Measurements from ENCODE around the gene IL36RN.

IL36RN gene

DNA sequence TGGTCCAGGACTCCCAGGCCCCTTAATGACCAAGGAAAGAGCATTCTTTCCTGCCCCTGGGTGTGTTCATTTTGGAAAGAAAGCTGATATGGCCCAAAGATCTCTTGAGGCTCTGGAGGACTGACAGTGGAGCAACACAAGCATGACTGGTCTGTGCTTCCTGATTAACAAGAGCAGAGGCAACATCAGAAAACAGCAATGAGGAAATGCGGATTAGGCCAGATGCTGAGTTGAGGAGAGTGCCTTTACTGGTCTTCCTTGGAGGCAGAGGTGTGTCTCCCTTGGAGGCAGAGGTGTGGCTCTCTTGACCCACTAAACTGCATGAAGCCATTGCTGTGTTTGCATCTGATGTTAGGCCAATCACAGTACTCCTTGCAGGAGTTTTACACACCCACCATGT lies 26.3 kb upstream of the IL36RN start:
- Mint-ChIP-seq H3K36me3 (ENCODE audit: low read depth) (no peaks in the 10 kb centered on the region), H3K9me3 (no peaks in the 10 kb centered on the region), H3K4me1 (ENCODE audit: low read depth) (no peaks in the 10 kb centered on the region), H3K27ac (no peak overlapping the region), H3K4me3 (no peak overlapping the region), H3K27me3 (peaks cover 7% of the 10 kb centered on the region)

DNA sequence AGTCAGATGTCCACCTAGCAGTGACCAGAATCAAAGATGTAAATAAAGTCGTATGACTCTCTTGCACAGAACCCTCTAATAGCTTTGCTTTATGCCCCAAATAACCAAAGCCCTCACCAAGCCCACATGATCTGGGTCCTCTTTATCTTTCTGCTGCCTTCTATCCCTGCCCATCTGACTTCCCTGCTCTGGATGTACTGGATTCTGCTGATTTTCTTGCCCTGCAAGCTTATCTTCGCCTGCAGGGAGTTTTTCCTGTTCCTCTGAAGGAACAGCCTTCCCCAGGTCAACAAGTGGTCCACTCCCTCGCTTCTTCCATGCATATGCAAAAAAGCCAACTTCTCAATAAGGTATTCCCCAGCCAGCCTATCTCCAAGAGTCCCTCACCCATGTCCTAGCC lies 25.0 kb upstream of the IL36RN start:
- Mint-ChIP-seq H3K9me3 (no peaks in the 10 kb centered on the region), H3K4me3 (no peak overlapping the region), H3K27me3 (peaks cover 7% of the 10 kb centered on the region), H3K27ac (no peak overlapping the region), H3K36me3 (ENCODE audit: low read depth) (no peaks in the 10 kb centered on the region), H3K4me1 (ENCODE audit: low read depth) (no peaks in the 10 kb centered on the region)

DNA sequence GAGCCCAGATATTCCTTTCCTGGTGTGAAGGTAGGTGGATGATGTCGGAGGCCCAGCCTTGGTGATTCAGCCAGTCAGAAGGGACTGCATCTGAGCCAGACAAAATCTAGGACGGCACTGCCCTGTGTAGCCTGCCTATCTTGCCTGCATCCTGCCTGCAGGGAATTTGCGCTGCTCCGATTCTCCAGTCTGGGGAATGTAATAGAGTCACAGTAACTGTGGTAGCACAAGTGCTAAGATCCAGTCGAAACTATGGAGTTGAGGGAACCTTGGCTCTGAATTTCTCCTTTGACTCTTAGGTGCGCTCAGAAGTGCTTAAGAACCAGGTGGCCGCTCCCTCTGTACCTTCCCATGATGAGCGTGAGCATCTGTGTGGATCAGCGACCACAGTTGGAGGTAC lies 22.2 kb upstream of the IL36RN start:
- Mint-ChIP-seq H3K36me3 (ENCODE audit: low read depth) (no peaks in the 10 kb centered on the region), H3K4me3 (no peak overlapping the region), H3K27me3 (no peaks in the 10 kb centered on the region)

DNA sequence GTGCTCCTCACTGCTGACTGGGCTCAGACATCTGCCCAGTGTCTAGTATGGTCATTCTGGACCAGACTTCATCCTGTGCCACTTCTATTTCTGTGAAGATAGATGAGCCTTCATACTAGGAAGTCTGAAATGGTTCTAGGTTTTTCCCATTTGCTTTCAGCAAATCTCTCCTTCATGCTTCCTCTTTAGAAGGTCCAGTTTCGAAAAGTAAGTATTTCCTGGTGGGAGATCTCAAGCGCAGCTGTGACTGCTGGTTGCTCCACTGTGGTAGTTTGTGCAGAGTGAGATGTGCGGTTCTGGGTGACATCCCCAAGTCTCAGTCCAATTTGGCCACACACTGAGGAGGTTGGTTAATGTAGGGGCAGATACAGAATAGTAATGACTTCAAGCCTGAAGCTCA lies 20.7 kb upstream of the IL36RN start:
- no peaks in the 10 kb centered on the region for H3K36me3 Mint-ChIP-seq (ENCODE audit: low read depth)

More for the DNA sequence above, 22.2 kb upstream of the IL36RN start:
- no peak overlapping the region for H3K27ac Mint-ChIP-seq
- H3K4me1 Mint-ChIP-seq (ENCODE audit: low read depth), result no peaks in the 10 kb centered on the region
- no peaks in the 10 kb centered on the region for H3K9me3 Mint-ChIP-seq

GRCh38 chr2:113039158-113039557 lies 19.8 kb upstream of the IL36RN start:
- H3K36me3 Mint-ChIP-seq (ENCODE audit: low read depth), result no peaks in the 10 kb centered on the region
- H3K27me3 Mint-ChIP-seq, result peaks cover 5% of the 10 kb centered on the region
- H3K27ac Mint-ChIP-seq, result no peak overlapping the region
- H3K4me3 Mint-ChIP-seq, result no peak overlapping the region
- no peaks in the 10 kb centered on the region for H3K9me3 Mint-ChIP-seq
- H3K4me1 Mint-ChIP-seq (ENCODE audit: low read depth), result no peaks in the 10 kb centered on the region

More for the DNA sequence above, 20.7 kb upstream of the IL36RN start:
- Mint-ChIP-seq H3K4me3 (no peak overlapping the region), H3K4me1 (ENCODE audit: low read depth) (no peaks in the 10 kb centered on the region), H3K27me3 (peaks cover 5% of the 10 kb centered on the region), H3K9me3 (no peaks in the 10 kb centered on the region), H3K27ac (no peak overlapping the region)

GRCh38 chr2:113039719-113040118 lies 19.3 kb upstream of the IL36RN start:
- Mint-ChIP-seq H3K27me3 (peaks cover 5% of the 10 kb centered on the region), H3K4me1 (ENCODE audit: low read depth) (no peaks in the 10 kb centered on the region), H3K4me3 (no peak overlapping the region), H3K9me3 (no peaks in the 10 kb centered on the region), H3K27ac (no peak overlapping the region), H3K36me3 (ENCODE audit: low read depth) (no peaks in the 10 kb centered on the region)

DNA sequence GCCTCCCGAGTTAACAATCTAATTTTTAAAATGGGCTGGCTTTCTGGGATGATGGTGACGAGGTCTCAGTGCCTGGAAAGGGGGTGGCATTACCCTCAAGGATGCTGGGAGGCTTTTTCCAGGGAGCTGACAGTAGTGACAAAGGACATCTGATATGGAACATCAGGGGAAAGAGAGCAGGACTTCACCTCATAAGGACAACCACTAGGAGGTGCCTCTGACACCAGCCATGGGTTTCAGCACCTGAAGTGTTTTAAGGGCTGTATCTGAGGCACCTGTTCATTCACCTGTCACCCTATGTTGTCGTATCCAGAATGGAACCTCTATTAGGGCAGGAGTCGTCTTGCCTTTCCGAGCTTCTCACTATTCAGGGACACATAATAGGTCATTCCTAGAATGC lies 17.1 kb upstream of the IL36RN start:
- no peaks in the 10 kb centered on the region for H3K36me3 Mint-ChIP-seq (ENCODE audit: low read depth)
- peaks cover 8% of the 10 kb centered on the region for H3K27me3 Mint-ChIP-seq
- no peak overlapping the region for H3K4me3 Mint-ChIP-seq
- H3K4me1 Mint-ChIP-seq (ENCODE audit: low read depth), result no peaks in the 10 kb centered on the region
- H3K27ac Mint-ChIP-seq, result no peak overlapping the region
- H3K9me3 Mint-ChIP-seq, result no peaks in the 10 kb centered on the region

GRCh38 chr2:113046465-113046864 lies 12.5 kb upstream of the IL36RN start:
- Mint-ChIP-seq H3K27me3 (peaks cover 8% of the 10 kb centered on the region), H3K9me3 (no peaks in the 10 kb centered on the region), H3K4me3 (no peak overlapping the region), H3K36me3 (ENCODE audit: low read depth) (no peaks in the 10 kb centered on the region), H3K27ac (no peak overlapping the region), H3K4me1 (ENCODE audit: low read depth) (no peaks in the 10 kb centered on the region)

- H3K9me3 Mint-ChIP-seq, result peaks cover 20% of the 10 kb centered on the region
- H3K4me3 Mint-ChIP-seq, result no peak overlapping the region
- no peak overlapping the region for H3K27ac Mint-ChIP-seq
- peaks cover 10% of the 10 kb centered on the region for H3K4me1 Mint-ChIP-seq (ENCODE audit: low read depth)
- peaks cover 4% of the 10 kb centered on the region for H3K36me3 Mint-ChIP-seq (ENCODE audit: low read depth)
- peaks cover 3% of the 10 kb centered on the region for H3K27me3 Mint-ChIP-seq
These were observed 7.8 kb upstream of the IL36RN start for GRCh38 chr2:113050921-113051895.

DNA sequence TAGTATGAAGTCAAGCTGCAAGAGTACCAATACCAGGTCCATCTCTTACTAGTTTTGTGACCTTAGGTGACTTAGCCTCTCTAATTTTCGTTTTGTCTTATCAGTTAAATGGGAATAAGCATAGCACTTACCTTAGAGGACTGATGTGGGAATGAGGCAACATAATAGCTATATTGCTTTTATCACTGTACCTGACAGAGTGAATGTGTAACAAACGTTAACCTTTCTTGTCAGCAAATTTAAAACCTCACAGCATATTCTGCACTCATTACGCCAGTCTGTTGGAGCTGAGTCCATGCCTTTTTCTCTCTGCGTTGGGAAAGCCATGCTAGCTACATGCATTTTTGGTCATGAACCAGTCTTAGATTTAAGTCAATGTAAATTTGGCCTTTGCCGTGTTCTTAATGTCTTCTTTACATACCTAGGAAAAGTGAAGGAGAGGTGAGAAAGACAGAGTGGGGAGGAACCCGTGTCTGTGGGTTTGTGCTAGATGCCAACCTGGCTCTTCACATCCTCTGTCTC lies 6.5 kb upstream of the IL36RN start, which contains the start of gene IL36B:
Gene IL36B (minus strand): TSS at position 472 of the 522 bp plus-strand sequence.
- Mint-ChIP-seq H3K4me1 (ENCODE audit: low read depth) (peaks cover 17% of the 10 kb centered on the region), H3K27ac (no peak within 1 kb of the TSS), H3K27me3 (no peaks in the 10 kb centered on the region), H3K4me3 (no peak within 1 kb of the TSS), H3K9me3 (peaks cover 24% of the 10 kb centered on the region), H3K36me3 (ENCODE audit: low read depth) (peaks cover 4% of the 10 kb centered on the region)

- H3K4me1 Mint-ChIP-seq (ENCODE audit: low read depth), result peaks cover 17% of the 10 kb centered on the region
- H3K36me3 Mint-ChIP-seq (ENCODE audit: low read depth), result peaks cover 4% of the 10 kb centered on the region
- no peak overlapping the region for H3K4me3 Mint-ChIP-seq
- no peaks in the 10 kb centered on the region for H3K27me3 Mint-ChIP-seq
- no peak overlapping the region for H3K27ac Mint-ChIP-seq
- peaks cover 24% of the 10 kb centered on the region for H3K9me3 Mint-ChIP-seq
These were observed 5.3 kb upstream of the IL36RN start for GRCh38 chr2:113053666-113054065.

GRCh38 chr2:113054066-113054465 lies 4.9 kb upstream of the IL36RN start:
- H3K27ac Mint-ChIP-seq, result no peak overlapping the region
- H3K4me1 Mint-ChIP-seq (ENCODE audit: low read depth), result peaks cover 17% of the 10 kb centered on the region
- H3K9me3 Mint-ChIP-seq, result peaks cover 24% of the 10 kb centered on the region
- H3K4me3 Mint-ChIP-seq, result no peak overlapping the region
- no peaks in the 10 kb centered on the region for H3K27me3 Mint-ChIP-seq
- H3K36me3 Mint-ChIP-seq (ENCODE audit: low read depth), result peaks cover 4% of the 10 kb centered on the region

GRCh38 chr2:113056521-113056920 lies 2.5 kb upstream of the IL36RN start:
- H3K4me1 Mint-ChIP-seq (ENCODE audit: low read depth), result peaks cover 17% of the 10 kb centered on the region
- H3K36me3 Mint-ChIP-seq (ENCODE audit: low read depth), result peaks cover 4% of the 10 kb centered on the region
- H3K4me3 Mint-ChIP-seq, result no peak overlapping the region
- peak overlapping the region; percentile 19 for H3K27ac Mint-ChIP-seq
- no peaks in the 10 kb centered on the region for H3K27me3 Mint-ChIP-seq
- H3K9me3 Mint-ChIP-seq, result peaks cover 24% of the 10 kb centered on the region

GRCh38 chr2:113057117-113057516 lies 1.9 kb upstream of the IL36RN start:
- Mint-ChIP-seq H3K27me3 (no peaks in the 10 kb centered on the region), H3K4me1 (ENCODE audit: low read depth) (peaks cover 17% of the 10 kb centered on the region), H3K4me3 (no peak overlapping the region), H3K9me3 (peaks cover 24% of the 10 kb centered on the region), H3K36me3 (ENCODE audit: low read depth) (peaks cover 4% of the 10 kb centered on the region), H3K27ac (no peak overlapping the region)

GRCh38 chr2:113058411-113058994 lies 495 bp upstream of the IL36RN start:
- peaks cover 4% of the 10 kb centered on the region for H3K36me3 Mint-ChIP-seq (ENCODE audit: low read depth)
- no peaks in the 10 kb centered on the region for H3K27me3 Mint-ChIP-seq
- no peak overlapping the region for H3K4me3 Mint-ChIP-seq
- H3K9me3 Mint-ChIP-seq, result peaks cover 24% of the 10 kb centered on the region
- no peak overlapping the region for H3K27ac Mint-ChIP-seq
- peaks cover 17% of the 10 kb centered on the region for H3K4me1 Mint-ChIP-seq (ENCODE audit: low read depth)

Measured in stimulated activated naive CD8-positive, alpha-beta T cell treated with anti-CD3 and anti-CD28 coated beads, Interleukin-15, Interleukin-2, amounts not matched to agents 100 ng/mL and 50 ng/mL, for 24 hours (primary cell).